KOPT-K1 (cell line): ENCODE measurements around the gene TMTC1.
"Not testable (repeated sequence)": the region's sequence is repeated elsewhere in the genome, so short reads cannot be mapped to it uniquely, and the experiment has no call there.

ENCODE experiments used
- H3K27ac ChIP-seq: fragments of 200-600 bp; sonication (generic); 2 replicates; pipeline ENCODE4 v1.5.1; 2016; ENCODE audit warnings: antibody characterized with exemption, mild to moderate bottlenecking, low read depth, low read length; ENCODE audit not compliant: poor library complexity, severe bottlenecking
- H3K36me3 ChIP-seq: fragments of 200-600 bp; sonication (generic); 2 replicates; pipeline ENCODE4 v1.5.1; 2017; ENCODE audit warnings: antibody characterized with exemption, mild to moderate bottlenecking, low read length, moderate library complexity; ENCODE audit not compliant: insufficient read depth
- H3K9me3 ChIP-seq: fragments of 200-600 bp; sonication (generic); 2 replicates; pipeline ENCODE4 v1.5.1; 2017; ENCODE audit warnings: antibody characterized with exemption, low read length, mild to moderate bottlenecking; ENCODE audit not compliant: insufficient read depth, poor library complexity, severe bottlenecking

Gene TMTC1

DNA sequence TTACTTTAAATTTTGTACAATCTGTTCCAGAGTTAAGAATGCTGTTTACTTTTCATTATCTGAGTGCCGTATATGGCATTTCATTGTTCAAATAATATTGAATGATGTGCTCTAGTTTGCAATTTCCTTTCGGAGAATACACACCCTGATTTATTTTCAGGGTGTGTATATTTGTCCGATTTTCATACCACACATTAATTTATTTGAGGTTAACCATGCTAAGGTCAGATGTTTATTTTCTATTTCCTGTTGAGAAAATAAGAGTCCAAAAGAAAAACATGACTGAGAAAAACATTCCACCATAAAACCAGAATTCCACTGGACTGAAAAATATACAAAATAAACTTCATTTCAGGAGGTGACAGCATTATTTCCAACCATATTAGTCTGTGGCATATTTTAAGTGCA, 222.1 kb downstream of the TMTC1 start:
- Histone ChIP-seq H3K27ac (no peak overlapping the region), H3K36me3 (no peaks in the 10 kb centered on the region), H3K9me3 (no peaks in the 10 kb centered on the region)

DNA sequence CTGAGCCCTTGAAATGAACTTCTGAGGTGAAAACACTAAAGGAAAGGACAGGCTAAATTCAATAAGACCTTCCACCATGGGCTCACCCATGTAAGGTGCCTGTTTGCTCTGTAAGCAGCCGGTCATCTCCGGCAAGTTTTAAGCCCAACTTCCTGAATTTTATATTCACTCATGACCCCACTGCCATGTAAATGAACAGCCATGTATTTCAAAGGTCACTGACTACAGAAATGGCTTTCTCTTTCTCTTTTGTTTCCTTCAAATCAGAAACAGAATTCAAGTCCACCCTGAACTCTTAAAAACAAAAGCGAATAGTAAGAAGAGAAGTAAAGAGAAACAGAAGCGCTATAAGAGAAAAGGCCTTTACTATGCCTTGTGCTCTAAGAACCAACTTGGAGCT, 224.5 kb downstream of the TMTC1 start:
- Histone ChIP-seq H3K9me3 (no peaks in the 10 kb centered on the region), H3K36me3 (no peaks in the 10 kb centered on the region), H3K27ac (no peak overlapping the region)

DNA sequence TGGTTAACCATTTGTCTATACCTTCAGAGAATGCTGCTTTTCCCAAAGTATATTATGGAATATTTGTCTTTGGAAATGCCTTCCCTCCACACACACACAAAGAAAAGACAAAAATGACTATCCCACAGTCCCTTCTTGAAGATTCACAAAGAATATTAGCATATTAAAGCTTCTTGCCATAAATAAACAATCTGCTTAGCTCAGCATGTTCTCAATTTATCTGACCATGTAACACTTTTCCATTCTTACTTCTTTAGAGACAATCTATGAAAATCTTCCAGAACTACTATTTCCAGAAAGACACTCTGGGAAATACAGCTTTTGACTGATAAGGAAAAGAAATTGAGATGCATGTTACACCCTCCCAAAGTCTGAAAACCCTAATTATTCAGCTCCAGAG, 227.4 kb downstream of the TMTC1 start:
- no peak overlapping the region for H3K27ac ChIP-seq
- no peaks in the 10 kb centered on the region for H3K36me3 ChIP-seq
- H3K9me3 ChIP-seq = no peaks in the 10 kb centered on the region

DNA sequence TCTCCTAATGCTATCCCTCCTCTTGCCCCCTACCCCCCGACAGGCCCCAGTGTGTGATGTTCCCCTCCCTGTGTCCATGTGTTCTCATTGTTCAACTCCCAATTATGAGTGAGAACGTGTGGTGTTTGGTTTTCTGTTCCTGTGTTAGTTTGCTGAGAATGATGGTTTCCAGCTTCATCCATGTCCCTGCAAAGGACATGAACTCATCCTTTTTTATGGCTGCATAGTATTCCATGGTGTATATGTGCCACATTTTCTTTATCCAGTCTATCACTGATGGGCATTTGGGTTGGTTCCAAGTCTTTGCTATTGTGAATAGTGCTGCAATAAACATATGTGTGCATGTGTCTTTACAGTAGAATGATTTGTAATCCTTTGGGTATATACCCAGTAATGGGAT, 228.3 kb downstream of the TMTC1 start:
- H3K36me3 ChIP-seq, H3K27ac ChIP-seq, H3K9me3 ChIP-seq: not testable (repeated sequence)

DNA sequence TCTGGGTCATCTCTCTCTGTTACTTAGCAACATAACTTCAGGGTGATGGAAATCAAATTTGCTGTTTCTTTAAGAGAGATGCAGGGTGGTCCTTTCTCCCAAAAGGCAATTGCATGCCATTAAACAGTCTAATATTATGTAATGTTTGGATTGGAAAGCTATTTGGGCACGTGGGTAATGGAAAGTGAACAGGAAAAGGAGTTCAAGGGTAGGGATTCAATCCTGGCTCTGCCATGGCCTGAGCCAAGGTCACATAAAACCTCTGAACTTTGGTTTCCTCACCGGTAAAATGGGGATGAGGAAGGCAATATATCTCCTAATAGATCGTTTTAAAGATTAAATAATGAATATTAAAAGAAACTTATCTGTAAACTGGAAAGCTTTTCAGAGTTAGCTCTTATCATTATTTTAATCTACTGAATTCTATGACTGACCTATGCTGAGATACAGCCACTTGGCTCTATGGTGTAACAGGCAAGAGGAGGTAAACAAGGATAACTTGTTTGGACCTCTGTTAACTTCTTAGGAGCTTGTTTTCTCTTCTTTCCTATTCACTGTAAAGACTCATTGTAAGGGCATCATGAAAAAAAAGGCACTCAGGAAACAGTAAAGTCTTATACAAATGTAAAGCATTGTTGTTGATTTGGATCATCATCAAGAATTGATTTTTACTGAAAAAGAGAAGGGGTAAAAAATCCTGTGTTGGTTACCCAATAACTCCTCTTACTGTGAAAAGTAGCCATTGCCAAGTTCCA, 230.6 kb downstream of the TMTC1 start:
- no peaks in the 10 kb centered on the region for H3K9me3 ChIP-seq
- H3K36me3 ChIP-seq = no peaks in the 10 kb centered on the region
- H3K27ac ChIP-seq = no peak overlapping the region

DNA sequence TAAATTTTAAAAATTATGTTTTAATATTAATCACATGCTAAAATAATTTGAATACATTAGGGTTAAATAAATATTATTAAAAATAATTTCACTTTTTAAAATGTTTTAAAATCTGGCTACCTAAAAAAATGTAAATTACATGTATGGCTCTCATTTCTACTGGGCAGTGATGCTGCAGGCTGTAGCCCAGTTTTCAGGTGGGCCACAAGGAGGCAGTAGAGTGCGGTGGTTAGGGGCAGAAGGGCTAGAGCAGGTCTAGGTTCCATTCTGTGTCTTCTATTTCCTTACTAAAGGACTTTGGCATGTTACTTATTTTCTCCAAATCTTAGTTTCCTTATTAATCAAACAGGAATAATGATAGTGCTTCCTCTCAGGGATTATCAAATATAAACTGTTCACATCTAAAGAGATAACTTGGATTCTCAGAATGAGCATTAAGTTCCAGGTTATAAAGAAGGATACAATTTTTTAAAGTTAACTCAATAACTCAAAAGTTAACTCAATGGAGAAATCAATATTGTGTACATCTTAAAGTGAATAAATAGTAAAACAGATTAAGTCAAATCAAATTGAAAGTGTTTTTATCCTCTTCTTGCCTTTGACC, 231.3 kb downstream of the TMTC1 start:
- Histone ChIP-seq H3K36me3 (no peaks in the 10 kb centered on the region), H3K27ac (no peak overlapping the region), H3K9me3 (no peaks in the 10 kb centered on the region)

DNA sequence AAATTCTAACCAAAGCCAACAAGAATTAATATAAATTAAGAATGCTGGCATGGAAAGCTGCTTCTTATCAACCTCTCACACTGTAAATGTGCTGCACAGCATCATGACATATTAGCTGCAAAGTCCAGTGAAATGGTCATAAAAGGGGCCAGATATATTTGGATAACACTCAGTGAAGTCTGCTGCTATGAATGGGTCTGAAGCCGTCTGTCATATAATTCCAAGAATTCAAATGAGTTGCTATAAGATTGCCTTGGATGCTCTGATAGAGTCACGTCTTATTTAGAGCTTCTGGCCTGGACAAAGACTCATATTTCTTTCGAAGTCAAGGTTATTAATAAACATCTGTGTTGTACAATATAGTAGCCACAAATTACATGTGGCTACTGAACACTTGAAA, 231.9 kb downstream of the TMTC1 start:
- Histone ChIP-seq H3K36me3 (no peaks in the 10 kb centered on the region), H3K9me3 (no peaks in the 10 kb centered on the region), H3K27ac (no peak overlapping the region)

DNA sequence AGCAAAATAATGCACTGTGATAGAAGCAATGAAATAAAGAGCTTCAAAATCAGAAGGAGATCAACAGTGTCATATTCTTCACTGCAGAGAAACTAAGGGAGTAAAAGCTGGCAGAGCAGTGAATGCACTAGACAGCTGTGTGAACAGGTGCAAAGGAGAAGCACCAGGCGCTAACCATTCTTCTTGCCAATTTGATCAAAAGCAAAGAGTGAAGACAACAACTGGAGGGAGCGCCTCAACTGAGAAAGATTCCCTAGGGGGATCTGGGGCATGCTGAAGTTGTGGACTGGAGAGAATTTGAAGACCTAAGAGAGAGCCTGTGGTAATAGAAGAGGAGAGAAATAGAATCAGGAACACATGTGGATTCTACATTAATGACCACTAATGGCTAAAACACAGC, 235.9 kb downstream of the TMTC1 start:
- H3K27ac ChIP-seq = no peak overlapping the region
- no peaks in the 10 kb centered on the region for H3K36me3 ChIP-seq
- H3K9me3 ChIP-seq = no peaks in the 10 kb centered on the region

DNA sequence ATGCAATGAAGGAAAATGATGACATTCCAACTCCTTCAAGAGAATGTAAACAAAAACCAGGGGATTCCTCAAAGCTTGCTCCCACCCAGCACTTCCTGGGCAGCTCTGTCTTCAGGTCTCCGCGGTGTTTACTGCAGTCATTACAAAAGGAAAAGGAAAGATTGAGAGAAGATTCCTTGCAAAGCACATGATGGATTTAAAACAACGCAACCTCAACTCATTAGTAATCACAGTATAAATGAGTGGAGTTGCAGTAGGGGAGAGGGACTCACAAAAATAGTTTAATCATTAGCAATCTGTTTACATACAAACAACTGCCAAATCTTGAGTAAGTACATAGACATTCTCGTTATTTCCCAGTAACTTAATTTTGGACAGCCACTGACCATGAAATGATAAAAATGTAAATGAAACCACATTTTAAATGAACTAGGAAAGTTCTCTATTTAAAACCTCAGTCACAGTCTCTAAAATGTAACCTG, 236.6 kb downstream of the TMTC1 start:
- H3K36me3 ChIP-seq = no peaks in the 10 kb centered on the region
- H3K9me3 ChIP-seq = no peaks in the 10 kb centered on the region
- H3K27ac ChIP-seq = no peak overlapping the region

DNA sequence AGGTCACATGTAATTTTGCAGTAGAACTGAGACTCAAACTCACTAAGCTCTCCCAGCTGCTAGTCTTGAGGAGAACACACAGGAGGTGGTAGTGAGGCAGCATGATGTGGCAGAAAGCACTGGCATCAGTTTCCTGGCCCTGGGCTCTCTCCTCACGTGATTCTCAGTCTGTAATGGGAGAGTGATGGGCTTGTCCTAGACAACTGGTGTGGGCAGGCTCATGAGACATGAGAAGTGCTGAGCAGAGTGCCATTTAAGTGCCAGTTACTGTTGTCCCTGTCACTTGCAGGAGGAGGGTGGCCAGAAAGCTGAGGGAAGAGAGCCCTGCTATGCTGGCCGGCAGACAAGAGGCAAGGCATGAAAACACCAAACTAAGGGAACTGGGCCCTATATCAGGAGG, 237.7 kb downstream of the TMTC1 start:
- Histone ChIP-seq H3K36me3 (no peaks in the 10 kb centered on the region), H3K27ac (no peak overlapping the region), H3K9me3 (no peaks in the 10 kb centered on the region)

DNA sequence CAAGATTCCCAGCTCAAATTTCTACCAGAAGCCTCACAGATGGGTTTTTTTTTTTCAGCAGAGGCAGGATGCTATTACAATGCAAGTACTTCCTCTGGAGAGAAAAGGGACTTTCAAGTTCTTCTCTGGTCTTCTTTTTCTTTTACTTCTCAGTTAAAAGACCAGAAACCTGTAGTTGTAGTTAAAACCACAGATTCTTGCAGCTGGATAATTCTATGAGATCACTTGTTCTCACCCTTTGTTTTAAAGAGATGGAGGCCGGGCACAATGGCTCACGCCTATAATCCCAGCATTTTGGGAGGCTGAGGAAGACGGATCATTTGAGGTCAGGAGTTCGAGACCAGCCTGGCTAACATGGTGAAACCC, 238.7 kb downstream of the TMTC1 start:
- no peak overlapping the region for H3K27ac ChIP-seq
- no peaks in the 10 kb centered on the region for H3K36me3 ChIP-seq
- no peaks in the 10 kb centered on the region for H3K9me3 ChIP-seq

DNA sequence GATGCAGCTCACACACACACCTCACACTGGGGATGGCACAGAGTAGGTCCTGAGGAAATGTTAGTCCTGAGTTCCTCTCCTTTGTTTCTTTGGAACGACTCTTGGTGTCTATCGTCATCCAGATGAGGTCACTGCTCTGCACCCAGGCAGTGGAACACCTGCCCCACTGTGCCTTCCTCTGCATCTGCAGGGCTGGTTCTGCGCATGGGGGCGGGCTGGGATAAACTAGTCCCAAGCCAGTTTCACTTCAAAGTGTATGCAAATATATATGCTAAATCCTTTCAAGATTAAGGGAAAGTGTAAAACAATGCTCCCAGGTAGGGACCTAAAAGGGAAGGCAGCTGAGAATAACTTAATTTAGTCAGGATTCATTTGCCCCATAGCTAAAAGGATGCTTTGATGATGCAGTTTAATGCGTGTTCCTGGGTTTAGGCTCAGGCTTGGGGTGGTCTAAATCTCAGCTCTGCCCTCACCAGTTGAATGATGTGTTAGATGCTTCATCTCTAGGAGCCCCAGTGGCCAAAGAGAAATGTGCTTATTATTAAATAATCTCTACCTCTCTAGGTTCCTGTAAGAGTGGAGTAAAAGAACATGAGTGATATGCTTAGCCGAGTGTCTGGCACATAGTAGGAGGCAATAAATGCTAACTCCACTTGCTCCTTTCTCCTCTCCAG, 239.2 kb downstream of the TMTC1 start:
- no peak overlapping the region for H3K27ac ChIP-seq
- H3K9me3 ChIP-seq = no peaks in the 10 kb centered on the region
- H3K36me3 ChIP-seq = no peaks in the 10 kb centered on the region

DNA sequence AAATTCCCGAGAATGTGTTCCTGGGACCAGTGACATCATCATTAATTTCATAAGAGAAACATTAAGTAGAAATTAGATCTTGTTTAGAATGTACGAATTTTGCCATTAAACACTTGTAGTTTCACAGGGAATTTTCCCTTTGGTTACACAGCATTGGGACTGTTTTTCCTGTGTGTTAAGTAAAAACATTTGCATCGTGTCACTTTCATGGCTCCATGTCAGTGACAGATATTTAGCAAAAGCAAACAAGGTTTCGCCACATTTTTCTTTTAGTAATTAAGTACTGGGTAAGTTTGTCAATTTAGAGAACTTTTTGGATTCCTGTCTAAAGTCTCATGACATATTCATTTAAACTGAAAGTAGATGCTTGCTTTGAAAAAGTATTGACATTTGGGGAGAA, 240.7 kb downstream of the TMTC1 start:
- no peak overlapping the region for H3K27ac ChIP-seq
- H3K36me3 ChIP-seq = no peaks in the 10 kb centered on the region
- no peaks in the 10 kb centered on the region for H3K9me3 ChIP-seq

DNA sequence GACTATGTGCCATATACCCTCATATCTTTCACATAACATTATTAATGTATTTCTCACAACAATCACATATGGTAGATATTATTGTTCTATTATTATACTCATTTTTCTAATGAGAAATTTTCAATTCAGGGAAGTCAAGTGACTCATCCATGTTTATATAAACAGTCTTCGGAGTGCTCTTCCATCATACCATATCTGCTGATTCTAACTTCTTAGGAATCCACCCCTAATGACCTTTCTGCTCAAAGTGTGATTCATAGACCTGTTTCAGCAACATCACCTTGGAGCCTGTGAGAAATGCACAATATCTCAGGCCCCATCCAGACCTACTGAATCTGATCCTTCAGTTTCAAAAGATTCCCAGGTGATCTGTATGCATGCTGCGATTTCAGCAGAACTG, 246.4 kb downstream of the TMTC1 start:
- Histone ChIP-seq H3K9me3 (no peaks in the 10 kb centered on the region), H3K36me3 (no peaks in the 10 kb centered on the region), H3K27ac (no peak overlapping the region)

DNA sequence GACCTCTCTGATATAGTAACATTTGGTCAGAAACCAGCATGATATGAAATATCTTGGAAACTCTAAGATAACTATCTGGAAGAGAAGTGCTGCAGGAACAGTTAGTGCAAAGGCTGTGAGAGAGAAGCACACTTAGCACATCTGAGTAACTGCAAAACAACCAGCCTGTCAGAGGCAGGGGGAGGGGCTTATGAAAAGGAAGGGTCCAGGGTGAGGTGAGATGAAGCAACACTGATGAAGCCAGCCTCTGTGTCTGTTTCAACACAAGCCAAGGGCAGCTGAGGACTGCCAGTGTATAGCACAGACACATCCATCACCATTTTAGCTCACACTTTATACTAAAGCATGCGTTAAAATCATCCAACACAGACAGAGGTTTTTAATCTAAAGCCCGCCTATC, 248.8 kb downstream of the TMTC1 start:
- Histone ChIP-seq H3K9me3 (no peaks in the 10 kb centered on the region), H3K36me3 (no peaks in the 10 kb centered on the region), H3K27ac (no peak overlapping the region)
